HepG2 (cell line): ENCODE data around the gene ZNF678. TPM values are rescaled to one million over a fixed set of nuclear protein-coding genes. Genes with fewer than 3 reads are reported as not detected.

Experiments
- ARHGAP35 ChIP-seq: sonication (generic); formaldehyde crosslinking; IDR thresholded peaks from 2 replicates; pipeline ENCODE4 v1.9.0; 2022; ENCODE audit warnings: mild to moderate bottlenecking, inconsistent platforms, moderate library complexity, missing genetic modification reagents, borderline replicate concordance
- ARNTL ChIP-seq: sonication (generic); formaldehyde crosslinking; IDR thresholded peaks from 2 replicates; pipeline ENCODE4 v1.4.0; 2020; ENCODE audit warnings: mild to moderate bottlenecking, missing genetic modification reagents
- BHLHE40 ChIP-seq: IDR thresholded peaks from 2 replicates; pipeline ENCODE4 v1.6.1; 2011; ENCODE audit warnings: low read length, improper control_type of control experiment
- BRD4 ChIP-seq: sonication (generic); formaldehyde crosslinking; IDR thresholded peaks from 2 replicates; pipeline ENCODE4 v1.4.0; 2020; ENCODE audit warnings: missing genetic modification reagents
- MEIS1 ChIP-seq: sonication (generic); formaldehyde crosslinking; IDR thresholded peaks from 2 replicates; pipeline ENCODE4 v1.9.0; 2021; ENCODE audit warnings: mild to moderate bottlenecking, missing genetic modification reagents, moderate library complexity, borderline replicate concordance
- PCBP1 ChIP-seq: fragments of 200-400 bp; formaldehyde crosslinking; IDR thresholded peaks from 2 replicates; pipeline ENCODE4 v1.6.1; 2017; ENCODE audit warnings: mild to moderate bottlenecking, low read depth, low read length, borderline replicate concordance
- POGK ChIP-seq: sonication (generic); formaldehyde crosslinking; conservative IDR thresholded peaks from 2 replicates; pipeline ENCODE4 v1.8.0; 2022; ENCODE audit warnings: mild to moderate bottlenecking, moderate library complexity, missing genetic modification reagents
- RFXANK ChIP-seq: IDR thresholded peaks from 2 replicates; pipeline ENCODE4 v1.6.1; 2016
- SAP130 ChIP-seq: IDR thresholded peaks from 2 replicates; pipeline ENCODE4 v1.6.1; 2016; ENCODE audit warnings: low read depth
- SP2 ChIP-seq: sonication (generic); formaldehyde crosslinking; IDR thresholded peaks from 2 replicates; pipeline ENCODE4 v1.5.1; 2020; ENCODE audit warnings: mild to moderate bottlenecking, missing genetic modification reagents
- STAT5B ChIP-seq: sonication (generic); formaldehyde crosslinking; IDR thresholded peaks from 2 replicates; pipeline ENCODE4 v1.4.0; 2020; ENCODE audit warnings: missing genetic modification reagents
- THAP9 ChIP-seq: sonication (generic); formaldehyde crosslinking; IDR thresholded peaks from 2 replicates; pipeline ENCODE4; 2020; ENCODE audit warnings: missing genetic modification reagents, mild to moderate bottlenecking, borderline replicate concordance
- ZBTB20 ChIP-seq: sonication (generic); formaldehyde crosslinking; IDR thresholded peaks from 2 replicates; pipeline ENCODE4 v1.8.1; 2023; ENCODE audit warnings: missing genetic modification reagents, low read depth, mild to moderate bottlenecking, borderline replicate concordance
- ZBTB7B ChIP-seq: sonication (generic); formaldehyde crosslinking; IDR thresholded peaks from 2 replicates; pipeline ENCODE4 v1.4.0; 2020; ENCODE audit warnings: missing genetic modification reagents
- ZIK1 ChIP-seq: sonication (generic); formaldehyde crosslinking; IDR thresholded peaks from 2 replicates; pipeline ENCODE4 v1.5.0; 2020; ENCODE audit warnings: mild to moderate bottlenecking, low read depth, missing genetic modification reagents, borderline replicate concordance
- ZNF292 ChIP-seq: sonication (generic); formaldehyde crosslinking; IDR thresholded peaks from 2 replicates; pipeline ENCODE4 v1.8.1; 2022; ENCODE audit warnings: mild to moderate bottlenecking, low read depth, missing genetic modification reagents, borderline replicate concordance
- ZNF33B ChIP-seq: sonication (generic); formaldehyde crosslinking; IDR thresholded peaks from 2 replicates; pipeline ENCODE4 v1.5.1; 2020; ENCODE audit warnings: mild to moderate bottlenecking, missing genetic modification reagents
- ZNF44 ChIP-seq: sonication (generic); formaldehyde crosslinking; IDR thresholded peaks from 2 replicates; pipeline ENCODE4 v1.5.1; 2020; ENCODE audit warnings: mild to moderate bottlenecking, missing genetic modification reagents
- ZNF543 ChIP-seq: sonication (generic); formaldehyde crosslinking; IDR thresholded peaks from 2 replicates; pipeline ENCODE4 v1.4.0; 2020; ENCODE audit warnings: mild to moderate bottlenecking, missing genetic modification reagents
- ZNF564 ChIP-seq: sonication (generic); formaldehyde crosslinking; IDR thresholded peaks from 2 replicates; pipeline ENCODE4 v1.8.1; 2023; ENCODE audit warnings: mild to moderate bottlenecking, missing genetic modification reagents
- ZNF775 ChIP-seq: sonication (generic); formaldehyde crosslinking; IDR thresholded peaks from 2 replicates; pipeline ENCODE4 v1.4.0; 2020; ENCODE audit warnings: missing genetic modification reagents, mild to moderate bottlenecking, moderate library complexity, borderline replicate concordance
- ZNF816 ChIP-seq: sonication (generic); formaldehyde crosslinking; IDR thresholded peaks from 2 replicates; pipeline ENCODE4 v1.8.0; 2022; ENCODE audit warnings: missing genetic modification reagents, mild to moderate bottlenecking, borderline replicate concordance
- ZNF883 ChIP-seq: sonication (generic); formaldehyde crosslinking; IDR thresholded peaks from 2 replicates; pipeline ENCODE4 v1.5.1; 2020; ENCODE audit warnings: mild to moderate bottlenecking, missing genetic modification reagents; ENCODE audit errors: not compliant biosample characterization
- ZSCAN21 ChIP-seq: sonication (generic); formaldehyde crosslinking; IDR thresholded peaks from 2 replicates; pipeline ENCODE4 v1.8.0; 2022; ENCODE audit warnings: mild to moderate bottlenecking, missing genetic modification reagents, moderate library complexity, borderline replicate concordance
- ZSCAN31 ChIP-seq: sonication (generic); formaldehyde crosslinking; IDR thresholded peaks from 2 replicates; pipeline ENCODE4 v1.5.0; 2020; ENCODE audit warnings: low read depth, mild to moderate bottlenecking, missing genetic modification reagents
- polyA plus RNA-seq, 8 experiments: library from polyadenylated mRNA; depleted of rRNA in 3 of 8; stranded (reverse) in 7 of 8; unstranded in 1 of 8; fragments of >200 nt; fragmentation: Illumina TruSeq in 4 of 8; extraction: Trizol in 4 of 8; gene quantifications; 2 replicates each; pipeline versions ENCODE4 v1.2.1 to v1.2.3, GENCODE V29; 2011 to 2016; ENCODE audit warnings: low read depth in 4 of 8, missing spikeins in 1 of 8, mixed read lengths in 1 of 8; ENCODE audit not compliant: insufficient read depth in 1 of 8
- total RNA-seq, 5 experiments: library from RNA; depleted of rRNA; stranded (reverse); fragments of >200 nt; fragmentation: Illumina TruSeq; extraction: Trizol; gene quantifications; 2 replicates each; pipeline ENCODE4 v1.2.3, GENCODE V29; 2016; ENCODE audit warnings: low read depth in 1 of 5

The ZNF678 gene
- total and polyA plus RNA-seq, 2 of the 13 experiments (the other 11 are each of a cell fraction or from before 2014, with no cell fraction given), result 2.0 to 7.6 TPM

GRCh38 chr1:227563324-227564201 is at the start of gene ZNF678 (continued):
- TF ChIP-seq PCBP1, result 0 out of 2 replicates have a peak, but pooled peaks have one; percentile 52
- peak; percentile 75; the same call in 1 of the 2 replicates for TF ChIP-seq ZSCAN31 (CRISPR knock-in tag)
- peak; percentile 64 for TF ChIP-seq ZSCAN21 (CRISPR knock-in tag)
- 0 out of 2 replicates have a peak, but pooled peaks have one; percentile 12 for TF ChIP-seq RFXANK (CRISPR knock-in tag)
- TF ChIP-seq SAP130 (CRISPR knock-in tag), result peak; percentile 81; the same call in 1 of the 2 replicates
- TF ChIP-seq ZNF883 (CRISPR knock-in tag), result peak; percentile 55
- 0 out of 2 replicates have a peak, but pooled peaks have one; percentile 49 for TF ChIP-seq ZNF44
- no peak for TF ChIP-seq ARNTL
- TF ChIP-seq POGK (CRISPR knock-in tag), result peak; percentile 54; the same call in 1 of the 2 replicates
- no peak for TF ChIP-seq STAT5B
- peak; percentile 88; the same call in 1 of the 2 replicates for TF ChIP-seq ZNF543 (CRISPR knock-in tag)
- TF ChIP-seq BRD4 (CRISPR knock-in tag), result peak; percentile 37; the same call in 1 of the 2 replicates
- peak; percentile 42; the same call in 1 of the 2 replicates for TF ChIP-seq ZNF775 (CRISPR knock-in tag)
- TF ChIP-seq MEIS1 (CRISPR knock-in tag), result peak; percentile 50; the same call in 1 of the 2 replicates
- peak; percentile 95 for TF ChIP-seq THAP9
- TF ChIP-seq BHLHE40, result no peak
- peak; percentile 86 for TF ChIP-seq SP2 (CRISPR knock-in tag)
- TF ChIP-seq ZNF564 (CRISPR knock-in tag), result peak; percentile 97
- no peak for TF ChIP-seq ARHGAP35 (CRISPR knock-in tag)
- TF ChIP-seq ZIK1 (CRISPR knock-in tag), result no peak
- peak; percentile 89; the same call in 1 of the 2 replicates for TF ChIP-seq ZNF816
- TF ChIP-seq ZBTB7B, result 0 out of 2 replicates have a peak, but pooled peaks have one; percentile 17
- peak; percentile 90 for TF ChIP-seq ZNF292 (CRISPR knock-in tag)
- peak; percentile 33; the same call in 1 of the 2 replicates for TF ChIP-seq ZNF33B
- peak; percentile 74; the same call in 1 of the 2 replicates for TF ChIP-seq ZBTB20 (CRISPR knock-in tag)
